ENCODE measurements around the gene KMT2E.
"Not testable (repeated sequence)": the region's sequence is repeated elsewhere in the genome, so short reads cannot be mapped to it uniquely, and the experiment has no call there.

Gene KMT2E

DNA sequence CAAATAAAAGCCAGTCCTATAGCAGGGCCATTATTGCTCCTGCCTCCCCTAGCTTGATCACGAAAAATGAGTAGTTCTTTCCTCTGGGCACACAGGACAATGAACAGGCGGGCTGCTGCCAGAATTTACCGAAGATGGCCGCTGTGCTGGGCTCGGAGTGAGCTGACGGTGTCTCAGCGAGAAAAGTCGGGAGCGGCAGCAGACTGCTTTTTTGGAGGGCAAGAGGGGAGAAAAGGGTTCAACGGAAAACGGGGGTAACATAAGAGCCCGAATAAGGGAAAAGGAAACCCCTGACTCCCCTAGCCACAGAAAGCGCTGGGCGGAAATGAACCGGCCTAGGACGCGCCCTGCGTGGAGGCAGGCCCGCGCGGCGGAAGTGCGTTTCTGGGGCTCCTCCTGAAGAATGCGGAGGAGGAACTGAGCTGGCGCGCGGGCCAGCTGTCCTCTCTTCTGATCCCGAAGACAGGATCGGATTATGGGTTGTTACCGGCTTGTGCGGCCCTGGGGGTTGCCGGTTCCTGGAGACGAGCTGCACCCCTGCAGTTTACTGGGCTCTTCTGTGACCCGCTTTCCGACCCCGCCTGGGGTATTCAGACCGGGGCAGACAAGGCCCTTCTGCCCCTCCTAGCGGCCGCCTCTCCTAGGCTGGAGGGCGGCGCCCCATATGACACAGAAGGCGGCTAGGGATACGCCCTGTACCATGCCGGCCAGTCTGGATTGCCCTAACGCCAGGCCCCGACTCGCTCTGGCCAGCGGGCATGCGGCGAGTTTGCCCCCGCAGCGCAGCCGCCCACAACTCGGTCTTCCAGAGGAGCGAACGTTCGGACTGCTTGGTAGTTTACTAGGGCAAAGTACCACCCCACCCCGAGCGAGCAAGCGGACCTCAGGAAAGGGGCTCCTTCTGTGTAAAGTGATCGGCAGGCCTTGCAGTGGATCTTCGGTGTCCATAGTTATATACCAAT, 30.1 kb upstream of the KMT2E start:
- peak; percentile 88 for DNase-seq

DNA sequence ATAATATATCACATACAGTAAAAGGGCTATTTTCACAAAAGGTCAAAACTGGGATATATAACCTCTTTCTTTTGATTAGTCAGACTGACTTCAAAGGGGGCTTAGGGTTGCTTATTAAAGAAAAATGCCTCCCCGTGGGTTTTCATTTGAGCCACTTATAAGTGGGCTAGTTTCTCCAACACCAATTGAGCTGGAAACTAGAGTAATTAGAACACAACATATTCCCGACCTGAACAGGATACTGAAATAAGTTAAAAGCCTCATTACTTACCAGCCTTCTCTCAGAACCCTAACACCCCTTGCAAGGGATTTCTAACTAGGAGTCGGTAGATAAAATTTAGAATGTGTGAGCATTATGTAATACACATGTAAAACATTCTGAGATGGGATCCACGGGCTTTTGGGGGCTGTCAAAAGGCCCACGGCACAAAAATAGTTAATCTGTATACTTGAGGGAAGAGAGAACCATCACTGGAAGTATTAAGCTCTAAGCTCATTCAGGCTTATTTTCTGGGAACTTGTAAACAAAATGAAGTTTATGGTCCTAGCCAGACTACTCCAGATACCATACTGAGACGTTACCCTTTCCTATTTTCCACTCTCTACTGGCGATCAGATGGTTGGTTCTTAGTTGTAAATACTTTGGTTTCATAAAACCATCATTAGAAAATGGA, 29.3 kb upstream of the KMT2E start:
- no peak for DNase-seq

DNA sequence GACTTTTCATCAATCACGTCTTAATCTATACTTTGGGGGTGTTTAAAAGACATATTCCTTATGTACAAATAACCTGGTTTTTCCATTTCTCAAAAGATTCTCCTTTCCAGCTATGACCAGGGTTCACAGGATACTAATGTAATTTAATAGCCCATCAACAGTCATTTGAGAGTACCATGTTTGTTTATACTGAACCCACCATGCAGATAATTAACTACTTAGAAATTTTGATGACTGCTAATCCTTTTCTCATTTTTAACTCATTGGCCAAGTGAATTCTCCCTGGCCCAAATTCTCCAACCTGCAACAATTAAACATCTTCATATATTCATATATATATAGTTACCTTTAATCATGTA, 28.8 kb upstream of the KMT2E start:
- no peak for DNase-seq

DNA sequence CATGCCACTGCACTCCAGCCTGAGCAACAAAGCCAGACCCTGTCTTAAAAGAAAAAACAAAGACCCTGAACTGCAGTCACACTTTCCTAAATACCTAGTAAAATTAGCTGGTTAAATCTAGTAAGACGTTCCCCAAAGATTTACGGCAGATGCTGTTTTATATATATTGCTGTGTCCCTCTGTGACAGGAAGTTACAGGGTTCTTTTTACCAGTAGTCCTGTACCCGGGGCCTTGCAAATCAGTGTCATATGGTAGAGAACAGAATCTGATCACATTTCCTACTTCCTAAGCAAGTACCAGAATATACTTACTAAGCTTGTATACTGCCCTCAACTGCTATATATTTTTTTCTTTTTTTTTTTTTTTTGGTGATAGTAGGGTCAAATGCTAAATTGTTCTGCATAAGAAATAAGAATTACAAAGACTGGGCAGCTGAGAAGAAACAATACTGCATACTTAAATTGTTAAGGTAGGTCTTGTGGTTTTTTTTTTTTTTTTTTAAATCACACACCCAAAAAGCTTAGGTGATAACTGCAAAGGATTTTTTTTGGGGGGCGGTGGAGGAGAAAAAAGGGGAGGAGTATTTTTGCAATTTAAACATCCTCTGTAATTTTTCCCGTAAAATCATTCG, 27.3 kb upstream of the KMT2E start:
- no peak for DNase-seq

DNA sequence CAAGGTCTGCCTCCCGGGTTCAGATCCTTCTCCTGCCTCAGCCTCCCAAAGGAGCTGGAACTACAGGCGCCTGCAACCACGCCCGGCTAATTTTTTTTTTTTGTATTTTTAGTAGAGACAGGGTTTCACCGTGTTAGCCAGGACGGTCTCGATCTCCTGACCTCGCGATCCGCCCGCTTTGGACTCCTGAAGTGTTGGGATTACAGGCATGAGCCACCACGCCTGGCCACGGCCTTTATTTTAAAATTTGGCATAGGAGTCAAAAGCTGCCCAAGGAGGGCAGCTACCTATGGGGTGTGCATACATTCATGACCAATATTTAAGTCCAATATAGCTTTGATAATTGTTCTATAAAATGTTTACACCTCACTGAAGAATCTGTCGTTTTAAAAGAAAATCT, 26.6 kb upstream of the KMT2E start:
- DNase-seq = not testable (repeated sequence)

DNA sequence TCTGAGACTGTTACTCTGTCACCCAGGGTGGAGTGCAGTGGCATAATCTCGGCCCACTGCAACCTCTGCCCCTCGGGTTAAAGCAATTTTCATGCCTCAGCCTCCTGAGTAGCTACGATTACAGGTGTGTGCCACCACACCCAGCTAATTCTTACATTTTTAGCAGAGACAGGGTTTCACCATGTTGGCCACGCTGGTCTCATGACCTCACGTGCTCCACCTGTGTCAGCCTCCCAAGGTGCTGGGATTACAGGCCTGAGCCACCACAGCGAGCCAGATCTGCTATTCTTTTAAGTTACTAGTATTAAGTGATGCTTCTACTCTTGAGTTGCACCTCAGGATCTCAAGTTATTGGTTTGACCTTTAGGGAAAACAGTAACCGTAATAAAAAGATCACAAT, 23.0 kb upstream of the KMT2E start:
- no peak for DNase-seq

DNA sequence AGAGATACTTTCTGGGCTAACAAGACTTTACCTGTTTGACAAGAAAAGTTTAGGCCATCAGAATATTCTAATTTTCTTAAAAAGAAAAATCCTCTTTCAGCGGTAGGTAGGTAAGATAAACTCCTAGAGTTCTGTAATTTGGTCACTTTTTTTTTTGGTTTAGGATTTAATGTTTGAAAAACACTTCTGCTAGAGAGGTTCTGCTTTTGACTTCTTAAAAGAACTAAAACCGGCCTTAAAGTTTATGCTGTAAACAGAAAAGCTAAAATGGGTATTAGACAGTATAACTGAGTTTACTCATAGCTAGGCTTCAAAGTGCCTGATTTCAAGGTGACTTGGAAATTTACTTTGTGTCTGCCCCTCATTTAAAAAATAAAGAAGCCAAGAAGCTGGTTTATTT, 21.7 kb upstream of the KMT2E start:
- no peak for DNase-seq

DNA sequence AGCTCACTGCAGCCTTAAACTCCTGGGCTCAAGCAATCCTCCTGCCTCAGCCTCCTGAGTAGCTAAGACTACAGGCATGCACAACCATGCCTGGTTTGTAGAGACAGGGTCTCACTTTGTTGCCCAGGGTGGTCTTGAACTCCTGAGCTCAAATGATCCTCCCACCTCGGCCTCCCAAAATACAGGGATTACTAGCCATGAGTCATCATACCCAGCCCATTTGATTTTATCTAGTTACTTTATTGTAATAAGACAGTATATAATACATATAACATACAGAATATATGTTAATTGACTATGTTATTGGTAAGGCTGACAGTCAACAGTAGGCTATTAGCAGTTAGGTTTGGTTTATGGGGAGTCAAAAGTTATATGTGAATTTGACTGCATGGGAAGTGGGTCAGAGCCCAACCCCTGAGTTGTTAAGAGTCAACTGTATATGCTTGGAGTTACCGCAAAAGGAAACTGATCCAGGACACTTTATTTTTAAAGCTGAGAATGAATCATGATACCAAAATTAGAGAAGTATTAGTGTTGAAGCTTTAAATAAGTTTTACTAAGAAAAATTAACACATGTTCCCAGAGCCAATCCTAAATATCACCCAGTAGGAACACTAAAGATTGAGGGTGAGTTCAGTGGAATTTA, 20.7 kb upstream of the KMT2E start:
- DNase-seq = no peak

DNA sequence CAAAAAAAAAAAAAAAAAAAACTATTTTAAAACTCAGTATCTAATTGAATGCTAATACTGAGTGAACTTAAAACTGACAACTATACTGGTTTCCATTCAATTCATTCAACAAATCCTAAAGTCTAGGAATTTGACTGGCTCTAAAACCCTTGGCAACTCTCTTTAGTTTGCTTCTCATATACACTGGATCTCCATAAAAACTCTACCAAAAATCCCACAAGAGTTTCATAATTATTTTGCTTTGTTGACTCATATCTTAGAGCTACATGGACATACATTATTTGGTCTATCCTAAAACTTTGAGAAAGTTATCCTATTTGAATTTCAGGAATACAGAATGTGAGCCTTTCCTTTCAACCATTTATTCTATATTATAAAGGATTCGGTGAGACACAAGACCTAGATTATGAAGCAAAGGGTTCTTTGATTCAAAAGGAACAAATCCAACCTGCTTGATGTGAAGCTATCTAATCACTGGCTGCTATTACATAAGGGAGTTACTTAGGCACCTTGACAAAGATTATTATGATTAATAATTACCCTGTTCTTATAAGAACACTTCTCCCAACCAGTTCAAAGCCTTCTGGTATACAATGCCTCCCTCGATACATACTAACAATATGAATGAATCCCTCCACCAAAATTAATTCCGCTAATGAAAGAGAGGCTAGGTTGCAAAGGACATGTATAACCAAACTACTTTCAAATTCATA, 15.8 kb upstream of the KMT2E start:
- no peak for DNase-seq

DNA sequence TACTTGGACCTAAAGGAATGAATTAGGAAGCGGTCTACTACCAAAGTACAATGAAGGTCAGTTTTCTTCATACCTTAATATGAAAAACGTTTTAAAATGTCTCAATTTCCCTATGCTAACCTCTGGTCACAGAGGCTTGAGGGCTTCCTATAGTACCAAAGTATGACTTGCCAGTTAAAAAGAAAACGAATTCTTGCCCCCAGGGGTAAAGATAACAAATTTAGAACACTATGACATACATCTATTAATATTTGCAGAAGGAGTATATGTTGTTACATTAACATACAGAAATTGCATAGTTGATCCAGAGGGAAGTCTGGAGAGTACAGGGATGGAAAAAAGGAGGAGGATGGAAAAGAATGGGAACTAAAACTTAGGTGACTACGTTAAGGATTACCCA, 13.8 kb upstream of the KMT2E start:
- no peak for DNase-seq

DNA sequence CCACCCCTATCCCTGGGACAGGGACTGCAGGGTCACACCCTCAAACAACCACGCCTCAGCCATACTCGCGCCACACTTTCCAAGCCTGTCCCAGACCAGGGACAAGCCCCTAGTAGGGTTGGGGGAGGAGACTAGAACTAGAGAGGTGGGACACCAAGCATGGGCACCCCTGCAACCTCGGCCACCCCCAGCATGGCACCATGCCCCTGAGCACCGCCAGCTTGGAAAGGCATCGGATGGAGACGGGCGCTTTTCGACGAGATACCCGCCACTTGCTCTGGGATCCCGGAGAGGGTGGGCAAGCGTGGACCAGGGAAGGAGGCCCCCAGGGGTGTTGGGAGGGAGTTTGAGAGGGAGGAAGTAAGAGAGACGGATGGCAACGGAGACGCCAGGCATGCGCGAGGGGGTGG, 13.1 kb upstream of the KMT2E start:
- DNase-seq = no peak

DNA sequence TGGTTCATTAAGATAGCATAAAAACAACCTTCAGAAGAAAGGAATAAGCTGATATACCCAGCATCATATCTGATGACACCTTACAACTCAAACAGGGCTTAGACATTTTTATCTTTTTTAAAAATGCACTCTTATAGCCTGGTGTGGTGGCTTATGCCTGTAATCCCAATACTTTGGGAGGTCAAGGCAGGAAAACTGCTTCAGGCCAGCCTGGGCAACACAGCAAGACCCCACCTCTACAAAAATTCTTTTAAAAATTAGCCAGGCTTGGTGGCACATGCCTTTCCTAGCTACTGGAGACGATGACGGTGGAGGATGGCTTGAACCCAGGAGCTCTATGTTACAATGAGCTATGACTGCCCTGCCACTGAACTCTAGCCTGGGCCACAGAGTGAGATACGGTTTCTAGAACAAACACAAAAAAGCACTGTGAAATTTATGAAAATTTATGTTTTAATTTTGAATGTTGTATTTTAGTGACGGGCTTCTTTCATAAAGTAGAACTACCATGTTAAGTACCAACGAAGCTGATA, 12.3 kb upstream of the KMT2E start:
- no peak for DNase-seq

DNA sequence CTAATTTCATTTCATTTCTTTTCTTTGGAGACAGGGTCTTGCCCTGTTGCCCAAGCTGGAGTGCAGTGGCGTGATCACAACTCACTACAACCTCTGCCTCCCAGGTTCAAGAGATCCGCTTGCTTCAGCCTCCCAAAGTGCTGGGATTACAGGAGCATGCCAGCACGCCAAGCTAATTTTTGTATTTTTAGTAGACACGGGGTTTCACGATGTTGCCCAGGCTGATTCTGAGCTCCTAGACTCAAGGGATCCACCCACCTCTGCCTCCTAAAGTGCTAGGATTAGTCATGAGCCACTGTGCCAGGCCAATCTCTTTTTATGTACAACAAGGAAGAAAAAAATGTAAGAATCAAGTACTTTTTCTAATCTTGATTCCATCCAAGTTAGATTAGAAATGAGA, 10.7 kb upstream of the KMT2E start:
- peak; percentile 51 for DNase-seq

DNA sequence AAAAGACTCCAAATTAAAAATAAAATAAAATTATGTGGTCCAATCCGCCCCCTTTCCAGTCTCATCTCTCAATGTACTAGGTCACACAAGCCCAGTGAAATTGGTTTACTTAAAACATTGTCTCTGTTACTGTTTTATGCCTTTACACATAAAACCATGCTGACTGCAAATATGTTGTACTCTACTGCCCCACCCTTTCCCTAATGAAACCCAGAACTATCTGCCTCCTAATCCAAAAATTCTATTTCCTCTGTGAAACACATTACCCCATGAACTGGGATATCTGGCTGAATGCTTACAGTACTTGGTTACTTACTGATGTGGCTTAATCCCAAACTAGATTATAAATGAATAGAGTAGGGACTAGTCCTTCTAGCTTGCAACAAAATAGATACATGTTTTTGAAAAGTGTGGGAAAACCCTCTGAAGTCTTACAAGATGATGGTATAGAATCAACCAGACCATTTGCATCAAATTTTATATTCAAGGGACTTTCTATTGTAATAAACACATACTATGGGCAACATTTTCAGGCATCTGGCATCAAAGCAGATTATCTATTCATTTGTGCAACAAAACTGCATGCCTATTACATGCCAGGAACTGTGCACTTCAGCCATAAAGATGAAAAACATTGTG, 10.0 kb upstream of the KMT2E start:
- no peak for DNase-seq

DNA sequence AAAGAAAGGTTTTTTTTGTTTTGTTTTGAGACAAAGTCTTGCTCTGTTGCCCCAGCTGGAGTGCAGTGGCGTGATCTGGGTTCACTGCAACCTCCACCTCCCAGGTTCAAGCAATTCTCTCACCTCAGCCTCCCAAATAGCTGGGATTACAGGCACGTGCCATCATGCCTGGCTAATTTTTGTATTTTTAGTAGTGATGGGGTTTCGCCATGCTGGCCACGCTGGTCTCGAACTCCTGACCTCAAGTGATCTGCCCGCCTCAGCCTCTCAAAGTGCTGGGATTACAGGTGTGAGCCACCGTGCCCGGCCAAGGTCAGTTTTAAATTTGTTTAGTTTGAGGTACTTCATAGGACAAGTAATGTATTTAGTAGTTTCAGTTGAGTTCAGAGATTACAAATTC, 9.0 kb upstream of the KMT2E start:
- not testable (repeated sequence) for DNase-seq

DNA sequence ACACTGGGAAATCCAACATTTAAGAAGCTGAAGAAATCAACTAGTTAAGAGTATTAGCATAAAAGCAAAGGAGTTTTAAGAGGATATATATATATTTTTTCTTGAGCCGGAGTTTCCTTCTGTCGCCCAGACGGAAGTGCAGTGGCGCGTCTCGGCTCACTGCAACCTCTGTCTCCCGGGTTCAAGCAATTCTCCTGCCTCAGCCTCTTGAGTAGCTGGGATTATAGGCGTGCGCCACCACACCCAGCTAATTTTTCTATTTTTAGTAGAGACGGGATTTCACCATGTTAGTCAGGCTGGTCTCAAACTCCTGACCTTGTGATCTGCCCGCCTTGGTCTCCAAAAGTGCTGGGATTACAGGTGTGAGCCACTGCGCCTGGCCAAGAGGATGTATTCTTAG, 8.5 kb upstream of the KMT2E start:
- not testable (repeated sequence) for DNase-seq

DNA sequence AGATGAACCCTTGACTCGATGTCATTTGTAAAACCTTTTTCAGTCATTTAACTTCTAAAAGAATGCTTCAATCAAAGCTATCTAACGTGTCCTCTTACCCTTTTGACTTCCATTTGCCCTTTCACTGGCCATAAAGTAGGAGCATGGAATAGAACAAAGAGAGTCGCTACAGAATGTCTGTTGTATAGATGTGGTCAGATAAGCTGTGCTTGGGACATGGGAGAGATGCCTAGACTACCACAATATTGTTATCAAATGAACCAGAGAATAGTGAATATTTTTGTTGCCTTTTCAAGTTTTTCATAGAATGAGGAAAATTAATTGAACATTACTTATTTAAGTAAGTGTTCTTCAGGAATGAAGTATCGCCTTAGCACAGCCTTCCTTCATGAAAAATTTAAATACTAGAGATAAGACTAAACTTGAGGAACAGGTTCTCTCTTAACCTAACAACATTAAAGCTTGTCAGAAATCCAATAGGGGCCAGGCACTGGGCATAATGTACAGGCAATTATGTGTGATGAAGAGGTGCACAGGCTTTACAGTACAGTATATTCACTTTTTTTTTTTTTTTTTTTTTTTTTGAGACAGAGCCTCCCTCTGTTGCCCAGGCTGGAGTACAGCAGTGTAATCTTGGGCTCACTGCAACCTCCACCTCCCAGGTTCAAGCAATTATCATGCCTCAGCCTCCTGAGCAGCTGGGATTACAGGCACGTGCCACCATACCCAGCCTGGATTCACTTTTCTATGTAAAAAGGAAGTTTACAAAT, 7.5 kb upstream of the KMT2E start:
- DNase-seq = no peak

DNA sequence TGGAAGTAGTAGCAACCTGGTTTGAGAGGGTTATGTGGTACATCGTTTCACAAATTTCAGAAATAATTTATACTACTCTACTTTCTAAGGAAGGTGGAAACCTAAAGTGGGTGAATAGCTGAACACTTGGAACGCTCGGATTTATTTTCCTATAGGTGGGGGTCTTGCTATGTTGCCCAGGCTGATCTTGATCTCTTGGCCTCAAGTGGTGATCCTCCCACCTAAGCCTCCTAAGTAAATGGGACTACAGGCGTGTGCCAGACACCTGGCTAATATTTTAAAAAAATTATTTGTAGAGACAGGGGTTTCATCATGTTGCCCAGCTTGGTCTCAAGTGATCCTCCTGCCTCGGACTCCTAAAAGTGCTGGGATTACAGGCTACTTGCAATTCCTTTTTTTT, 6.7 kb upstream of the KMT2E start:
- DNase-seq = no peak

DNA sequence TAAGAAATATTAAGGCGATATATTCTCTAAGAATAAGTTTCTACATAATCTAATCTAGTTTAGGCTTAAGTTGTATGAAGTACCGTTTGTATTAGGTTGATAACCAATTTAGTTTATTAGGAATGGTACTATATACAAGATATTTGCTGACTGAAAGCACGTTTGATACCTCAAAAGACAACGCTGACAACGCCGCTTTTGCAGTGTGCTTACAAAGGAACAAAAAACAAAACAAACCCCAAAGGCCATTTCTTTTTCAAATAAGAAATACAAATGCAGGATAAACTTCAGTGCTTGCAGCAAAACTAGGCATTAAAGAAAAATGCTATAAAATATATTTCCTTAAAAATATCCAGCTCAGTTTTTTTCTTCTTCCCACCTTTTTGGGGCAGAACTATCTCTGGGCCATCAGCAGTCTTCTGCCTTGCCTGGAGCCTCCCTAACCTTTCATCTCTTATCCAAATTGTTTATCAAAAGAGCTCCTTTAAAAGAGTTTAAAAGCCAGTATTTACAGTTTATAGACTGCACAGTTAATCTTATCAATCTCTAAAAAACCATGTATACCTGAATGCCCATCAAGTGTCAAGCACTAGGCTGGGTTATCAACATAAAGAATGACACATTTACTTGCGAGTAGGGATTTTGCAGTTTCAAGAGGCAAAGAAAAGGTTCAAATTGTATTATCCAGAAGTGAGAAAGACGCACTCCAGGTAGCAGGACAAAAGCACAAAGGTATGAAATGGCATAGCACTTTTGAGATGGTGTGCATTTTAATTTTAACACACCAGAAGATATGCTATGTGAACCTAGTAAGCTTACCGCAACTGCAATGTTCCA, 4.1 kb upstream of the KMT2E start:
- no peak for DNase-seq

DNA sequence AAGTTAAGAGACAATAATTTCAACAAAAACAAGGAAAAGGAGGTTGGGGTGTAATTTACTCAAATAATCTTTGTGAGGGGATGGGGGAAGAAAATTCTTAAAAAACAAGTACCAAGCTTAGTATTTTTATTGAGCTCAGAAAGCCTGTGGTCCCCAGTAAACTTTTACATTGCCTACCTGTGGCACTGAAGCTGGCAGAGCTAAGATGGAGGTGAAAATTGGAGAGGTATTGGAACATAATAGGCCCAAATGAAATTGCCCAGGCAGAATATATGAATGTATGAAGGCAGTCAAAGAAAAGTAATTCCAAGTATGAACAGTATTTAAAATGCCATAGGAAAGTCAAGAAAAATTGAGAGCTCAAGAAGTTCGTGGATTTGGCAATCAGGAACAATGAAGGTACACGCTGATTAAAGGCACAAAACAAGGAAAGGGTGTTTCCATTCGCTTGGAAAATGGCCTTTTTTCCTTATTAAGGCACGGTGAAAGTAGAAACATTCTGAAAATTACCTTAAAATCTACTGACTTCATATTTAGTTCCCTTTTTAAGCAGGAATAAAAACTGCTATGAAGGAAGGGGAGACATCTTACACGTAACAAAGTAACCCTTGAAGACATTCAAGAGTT, 3.4 kb upstream of the KMT2E start:
- no peak for DNase-seq
